NCI-H446 treated with DMSO at 0.1 percent for 48 hours (cell line): ENCODE data around the gene TAS2R10.
"Not testable (repeated sequence)": the region's sequence is repeated elsewhere in the genome, so short reads cannot be mapped to it uniquely, and the experiment has no call there.

Experiments
- DNase-seq: peaks from one replicate; lab custom pipeline; 2025; lab: John Stamatoyannopoulos, UW

TAS2R10 gene, protein sequence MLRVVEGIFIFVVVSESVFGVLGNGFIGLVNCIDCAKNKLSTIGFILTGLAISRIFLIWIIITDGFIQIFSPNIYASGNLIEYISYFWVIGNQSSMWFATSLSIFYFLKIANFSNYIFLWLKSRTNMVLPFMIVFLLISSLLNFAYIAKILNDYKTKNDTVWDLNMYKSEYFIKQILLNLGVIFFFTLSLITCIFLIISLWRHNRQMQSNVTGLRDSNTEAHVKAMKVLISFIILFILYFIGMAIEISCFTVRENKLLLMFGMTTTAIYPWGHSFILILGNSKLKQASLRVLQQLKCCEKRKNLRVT

DNA sequence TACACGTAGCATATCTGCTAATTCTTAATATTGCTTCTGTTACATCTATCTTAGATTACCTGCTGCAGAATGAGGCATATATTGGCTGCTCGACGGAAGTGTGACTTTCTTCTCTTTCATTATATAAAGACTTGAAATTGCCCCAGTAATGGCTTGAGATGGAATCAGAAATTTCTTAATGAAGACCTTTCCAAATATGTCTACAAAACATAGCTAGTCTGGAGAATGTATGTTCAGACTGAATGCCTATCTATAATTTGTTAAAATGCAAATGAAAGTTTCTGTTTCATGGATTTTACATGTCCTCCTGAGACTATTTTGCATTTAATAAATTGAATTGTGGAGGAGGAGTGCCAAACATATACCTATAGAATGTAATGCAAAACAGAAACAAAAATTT lies at the start of gene TAS2R10:
Gene TAS2R10 (minus strand): TSS at position 101 of the 400 bp plus-strand sequence. CDS start 89 bp downstream, at position 12.
- no peak for DNase-seq

DNA sequence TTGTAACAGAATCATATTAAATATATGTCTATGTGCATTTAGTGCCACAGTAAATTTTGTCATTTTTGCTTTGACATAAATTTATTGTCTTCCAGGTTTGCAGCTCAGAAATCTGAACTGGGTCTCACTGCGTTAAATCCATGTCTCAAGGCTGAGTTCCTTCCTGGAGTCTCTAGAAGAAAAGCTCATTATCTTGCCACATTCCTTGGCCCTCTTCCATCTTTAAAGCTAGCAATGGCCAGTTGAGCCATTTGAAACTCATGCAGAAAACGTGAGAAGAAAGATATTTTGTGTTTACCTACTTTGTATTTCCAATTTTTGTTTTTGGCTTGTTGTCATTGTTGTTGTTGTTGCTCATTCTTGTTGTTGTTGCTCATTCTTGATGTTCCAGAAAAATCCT lies 47.2 kb upstream of the TAS2R10 start:
- DNase-seq = no peak

DNA sequence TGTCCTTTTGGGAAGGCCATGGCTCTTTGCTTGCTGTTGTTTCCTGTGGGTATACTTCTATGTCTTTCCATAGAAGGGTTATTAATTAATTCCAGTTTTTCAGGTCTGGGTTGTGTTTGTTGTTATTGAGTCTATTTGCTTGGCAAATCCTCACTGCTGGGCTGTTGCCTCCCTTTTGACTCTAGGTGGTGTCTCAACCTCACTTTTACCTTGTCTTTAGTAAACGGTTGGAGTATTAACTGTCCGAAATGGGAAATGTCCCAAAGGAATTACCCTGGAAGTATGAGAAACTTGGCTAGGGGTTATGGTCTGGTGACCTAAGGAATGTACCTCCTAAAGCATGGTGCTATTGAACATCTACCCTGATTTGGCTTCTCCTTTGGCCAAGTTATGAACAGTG lies 41.2 kb upstream of the TAS2R10 start:
- no peak for DNase-seq

DNA sequence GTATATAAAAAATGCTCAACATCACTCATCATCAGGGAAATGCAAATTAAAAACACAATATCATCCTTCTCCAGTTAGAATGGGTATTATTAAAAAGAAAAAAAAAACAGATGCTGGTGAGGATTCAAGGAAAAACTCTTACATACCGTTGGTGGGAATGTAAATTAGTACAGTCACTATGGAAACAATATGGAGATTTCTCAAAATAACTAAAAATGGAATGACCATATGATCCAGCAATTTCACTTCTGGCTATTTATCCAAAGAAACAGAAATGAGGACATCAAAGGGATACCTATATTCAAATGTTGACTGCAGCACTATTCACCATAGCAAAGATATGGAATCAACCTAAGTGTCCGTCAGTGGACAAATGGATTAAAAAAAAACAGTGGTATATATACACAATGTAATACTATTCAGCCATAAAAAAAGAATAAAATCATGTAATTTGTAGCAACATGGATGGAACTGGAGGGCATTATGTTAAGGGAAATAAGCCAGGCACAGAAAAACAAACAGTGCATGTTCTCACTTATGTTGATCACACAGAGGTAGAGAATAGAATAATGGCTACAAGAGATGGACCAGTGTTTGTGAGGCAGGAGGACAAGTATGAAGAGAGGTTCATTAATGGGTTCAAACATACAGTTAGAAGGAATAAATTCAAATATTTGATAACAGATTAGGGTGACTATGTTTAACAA lies 37.5 kb upstream of the TAS2R10 start:
- no peak for DNase-seq

DNA sequence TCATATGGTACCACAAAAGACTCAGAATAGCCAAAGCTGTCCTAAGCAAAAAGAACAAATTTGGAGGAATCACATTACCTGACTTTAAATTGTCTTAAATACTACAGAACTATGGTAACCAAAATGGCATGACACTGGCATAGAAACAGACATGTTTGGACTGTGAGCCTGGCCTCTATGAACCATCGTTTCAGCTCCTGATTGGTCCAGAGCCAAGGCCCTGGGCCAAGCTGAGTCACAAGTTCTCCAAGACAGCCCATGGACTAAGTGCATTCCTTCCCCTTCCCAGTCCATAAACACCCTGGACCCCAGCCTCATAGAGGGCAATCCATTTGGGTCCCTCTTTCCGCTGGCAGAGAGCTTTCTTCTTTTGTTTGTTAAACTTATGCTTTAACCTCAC lies 35.2 kb upstream of the TAS2R10 start:
- DNase-seq = no peak

DNA sequence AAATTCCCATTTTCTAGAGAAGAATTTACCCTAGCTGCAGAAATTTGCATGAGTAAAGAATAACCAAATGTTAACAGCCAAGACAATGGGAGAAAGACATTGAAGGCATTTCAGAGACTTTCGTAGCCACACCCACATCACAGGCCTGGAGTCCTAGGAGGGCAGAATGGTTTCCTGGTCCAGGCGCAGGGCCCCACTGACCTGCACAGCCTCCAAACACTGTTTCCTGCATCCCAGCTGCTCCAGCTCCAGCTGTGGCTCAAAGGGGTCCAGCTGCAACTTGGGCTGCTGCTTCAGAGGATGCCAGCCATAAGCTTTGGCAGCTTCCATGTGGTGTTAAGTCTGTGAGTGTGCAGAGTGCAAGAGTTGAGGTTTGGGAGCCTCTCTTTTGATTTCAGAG lies 29.6 kb upstream of the TAS2R10 start:
- DNase-seq = no peak

DNA sequence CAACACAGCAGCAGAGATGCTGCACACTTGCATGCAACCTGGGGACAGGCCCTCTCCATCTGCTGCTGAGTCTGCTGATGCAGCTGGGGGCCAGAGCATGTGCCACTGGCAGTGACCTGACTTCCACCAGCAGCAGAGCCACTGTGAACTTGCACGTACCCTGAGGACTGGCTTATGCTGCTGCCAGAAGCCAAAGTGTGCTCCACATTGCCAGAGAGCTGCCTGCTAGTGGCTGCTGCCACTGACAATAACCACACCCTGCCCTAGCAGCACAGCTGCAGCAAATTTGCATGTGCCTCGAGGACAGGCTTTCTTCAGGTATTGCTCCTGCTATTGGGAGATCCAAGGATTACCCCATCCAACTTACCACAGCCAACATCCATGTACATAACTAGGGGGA lies 27.6 kb upstream of the TAS2R10 start:
- no peak for DNase-seq

DNA sequence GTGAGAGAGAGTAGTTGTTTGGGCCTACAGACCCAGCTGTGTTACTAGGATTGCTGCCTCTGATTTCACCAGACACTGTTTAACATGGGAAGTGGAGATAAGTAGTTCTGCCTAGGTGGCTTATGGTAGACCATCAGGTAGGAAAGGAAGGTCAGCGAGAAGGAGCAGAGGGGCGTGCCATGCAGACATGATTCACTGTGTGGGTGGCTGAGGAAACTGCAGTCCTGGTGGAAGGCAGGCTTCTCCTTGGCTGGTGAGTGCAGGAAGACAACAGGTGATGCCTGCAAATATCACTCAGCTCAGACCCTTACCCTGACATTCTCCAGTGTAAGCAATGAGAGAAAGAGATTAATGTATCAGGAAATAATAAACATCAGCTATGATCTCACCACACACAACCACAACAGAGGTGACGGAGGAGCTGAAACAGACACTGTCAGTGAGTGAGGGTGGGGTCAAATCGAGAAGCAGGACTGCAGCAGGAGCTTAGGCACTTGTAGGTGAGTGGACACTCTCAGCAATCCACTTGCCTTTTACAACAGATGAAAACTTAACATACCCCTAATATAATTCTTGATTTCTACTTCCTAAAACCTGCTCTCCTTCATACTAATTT lies 25.2 kb upstream of the TAS2R10 start:
- DNase-seq = no peak

DNA sequence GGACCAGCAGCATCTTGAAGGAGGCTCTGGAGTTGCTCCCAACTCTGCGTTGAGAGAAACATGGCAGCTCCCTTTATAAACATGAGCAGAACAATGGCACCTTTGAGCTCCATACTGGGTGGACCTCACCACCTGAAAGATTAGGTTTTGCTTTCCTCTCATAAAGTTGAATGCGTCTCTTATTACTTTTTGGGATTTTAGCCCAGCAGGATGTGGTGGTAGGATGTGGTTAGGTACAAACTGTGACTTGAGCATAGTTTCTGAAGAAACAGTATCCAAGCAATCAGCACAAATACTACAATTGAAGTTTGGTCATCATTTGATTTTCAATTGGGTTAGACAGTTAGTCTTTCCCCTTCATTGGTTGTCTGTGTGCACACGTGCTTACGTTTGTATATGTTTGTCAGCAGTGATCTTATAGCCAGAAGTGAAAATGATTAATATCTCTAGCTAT lies 23.3 kb upstream of the TAS2R10 start, which contains the start of gene PRR4:
Gene PRR4 (minus strand): TSS at position 51 of the 454 bp plus-strand sequence. CDS start 38 bp downstream, at position 13.
- DNase-seq = no peak

DNA sequence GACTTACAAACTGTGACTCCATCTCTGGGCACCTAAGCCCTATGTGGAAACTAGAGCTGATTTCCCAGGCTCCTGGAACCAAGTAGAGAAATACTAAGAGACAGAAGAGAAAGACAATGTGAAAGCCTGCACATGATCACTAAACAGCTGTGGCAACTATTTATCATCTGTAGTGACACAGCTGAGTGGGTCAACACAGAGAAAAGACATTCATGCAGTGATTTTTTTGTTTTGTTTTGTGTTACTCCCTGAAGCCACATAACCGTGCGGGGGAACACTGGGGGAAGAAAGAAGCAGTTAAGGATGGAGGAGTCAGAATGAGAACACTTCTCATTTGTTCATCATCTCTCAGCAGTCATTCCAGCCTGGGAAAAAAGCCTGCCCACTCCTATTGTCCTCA lies 21.6 kb upstream of the TAS2R10 start:
- DNase-seq = no peak

DNA sequence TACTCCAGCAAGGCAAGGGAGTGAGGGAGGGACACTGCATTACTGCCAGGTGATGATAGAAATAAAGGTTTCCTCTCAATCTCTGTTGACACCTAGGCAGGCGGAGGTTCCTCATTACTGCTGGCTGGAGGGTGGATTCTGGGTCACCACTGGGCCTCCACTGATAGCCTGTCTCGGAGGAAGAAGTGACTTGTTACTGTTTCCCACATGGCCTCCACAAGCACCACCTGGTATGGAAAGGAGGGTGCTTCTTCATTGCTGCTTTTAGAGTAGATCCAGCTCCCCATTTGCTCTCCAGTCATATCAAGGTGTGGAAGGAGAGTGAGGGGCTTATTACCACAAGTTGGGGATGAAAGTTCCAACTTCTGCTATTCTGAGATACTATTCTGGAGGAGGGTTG lies 16.7 kb upstream of the TAS2R10 start:
- DNase-seq = no peak

DNA sequence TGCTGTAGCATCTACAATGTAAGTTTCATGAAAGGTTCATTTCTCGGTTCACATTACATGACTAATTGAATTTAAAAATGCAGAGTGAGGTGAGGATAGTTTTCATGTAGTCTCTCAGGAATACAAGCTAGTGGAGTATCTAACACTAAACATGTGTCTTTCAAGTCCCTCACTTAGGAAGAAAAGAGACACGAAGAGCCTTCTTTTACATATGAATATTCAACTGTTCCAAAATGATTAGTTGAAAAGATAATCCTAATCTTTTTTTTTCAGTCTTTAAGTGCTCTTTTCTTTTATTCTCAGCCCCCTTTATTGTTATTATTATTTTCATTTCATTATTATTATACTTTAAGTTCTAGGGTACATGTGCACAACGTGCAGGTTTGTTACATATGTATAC lies 12.3 kb upstream of the TAS2R10 start:
- DNase-seq = no peak

DNA sequence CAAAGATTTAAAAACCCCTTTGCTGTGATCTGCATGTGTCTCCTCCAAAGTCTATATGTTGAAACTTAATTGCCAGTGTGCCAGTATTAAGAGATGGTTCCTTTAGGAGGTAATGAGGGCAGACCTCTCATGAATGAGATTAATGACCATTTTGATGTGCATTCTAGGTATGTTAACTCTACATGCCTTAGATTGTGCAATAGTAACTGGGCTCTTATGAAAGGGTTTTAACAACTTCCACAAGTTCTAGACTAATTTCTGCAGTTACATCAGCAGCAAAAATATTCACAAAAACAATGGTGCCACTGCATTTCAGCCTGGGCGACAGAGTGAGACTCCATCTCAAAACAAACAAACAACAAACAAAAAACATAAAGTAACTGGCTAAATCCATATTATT lies 3.8 kb upstream of the TAS2R10 start:
- no peak for DNase-seq

DNA sequence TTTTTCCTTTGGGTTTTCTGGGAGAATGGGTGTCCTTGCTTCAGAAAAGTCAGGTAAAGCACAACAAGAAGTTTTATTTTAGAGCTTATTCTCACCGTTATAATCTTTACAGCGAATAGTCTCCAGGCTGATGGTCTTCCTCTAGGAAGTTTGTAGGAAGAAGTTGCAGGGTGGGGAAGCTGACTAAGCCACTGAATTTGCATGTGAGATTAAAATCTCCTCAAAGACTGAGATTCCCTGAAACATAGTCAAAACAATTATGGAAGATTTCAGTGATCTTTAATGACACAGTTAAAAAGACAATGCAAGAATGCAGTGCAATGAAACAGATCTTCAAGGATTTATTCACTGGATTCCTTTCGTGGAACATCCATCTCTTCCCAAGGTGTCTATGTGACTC lies 1.2 kb downstream of the TAS2R10 start:
- no peak for DNase-seq

DNA sequence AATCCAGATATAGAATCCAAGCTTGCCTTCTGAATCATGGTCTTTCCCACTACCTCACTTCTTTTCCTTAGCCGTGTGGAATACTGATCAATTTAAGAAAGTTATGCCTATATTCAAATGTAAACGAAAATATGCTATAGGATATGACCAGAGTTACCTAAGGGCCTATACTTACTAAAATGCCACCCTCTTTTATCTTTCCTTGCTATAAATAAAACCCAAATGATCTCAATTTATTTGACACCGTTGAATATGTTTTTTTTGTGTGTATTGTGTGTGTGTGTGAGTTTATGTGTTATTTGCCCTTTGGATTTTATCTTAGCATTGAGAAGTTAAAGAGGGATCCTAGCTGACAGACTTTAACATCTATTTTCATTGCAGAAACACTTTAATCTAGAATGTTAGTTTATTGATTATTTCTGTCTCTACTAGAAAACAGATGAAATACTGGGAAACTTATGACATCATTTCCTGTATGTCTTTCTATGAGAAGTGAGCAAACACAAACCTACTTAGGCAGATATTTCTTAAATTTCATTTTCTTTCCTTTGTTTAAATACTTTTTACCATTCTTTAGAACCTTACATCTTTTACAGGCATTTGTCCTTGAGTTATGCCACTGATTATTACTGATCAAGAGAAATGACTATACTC lies 14.1 kb downstream of the TAS2R10 start:
- DNase-seq = no peak

DNA sequence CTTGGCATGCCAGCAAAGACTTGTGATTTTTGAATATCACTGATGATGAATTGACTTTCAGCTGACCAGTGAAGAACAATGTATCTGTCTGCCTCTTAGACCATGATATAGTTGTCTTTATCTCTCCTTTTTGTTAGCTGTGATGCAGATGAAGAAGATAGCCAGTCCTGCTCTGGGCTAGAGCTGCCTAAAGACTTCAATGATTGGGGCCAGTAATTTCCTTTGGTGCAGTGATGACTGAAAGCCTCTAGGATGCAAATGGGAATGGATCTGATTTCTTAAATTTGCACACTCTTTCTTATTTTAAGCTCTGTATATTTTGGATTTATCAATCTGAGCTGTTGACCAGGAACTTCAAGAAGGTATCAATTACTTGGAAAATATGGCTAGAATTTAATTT lies 16.1 kb downstream of the TAS2R10 start, which contains the start of gene TAS2R9:
Gene TAS2R9 (minus strand): TSS at position 101 of the 400 bp plus-strand sequence. CDS start 93 bp downstream, at position 8.
- DNase-seq = no peak

DNA sequence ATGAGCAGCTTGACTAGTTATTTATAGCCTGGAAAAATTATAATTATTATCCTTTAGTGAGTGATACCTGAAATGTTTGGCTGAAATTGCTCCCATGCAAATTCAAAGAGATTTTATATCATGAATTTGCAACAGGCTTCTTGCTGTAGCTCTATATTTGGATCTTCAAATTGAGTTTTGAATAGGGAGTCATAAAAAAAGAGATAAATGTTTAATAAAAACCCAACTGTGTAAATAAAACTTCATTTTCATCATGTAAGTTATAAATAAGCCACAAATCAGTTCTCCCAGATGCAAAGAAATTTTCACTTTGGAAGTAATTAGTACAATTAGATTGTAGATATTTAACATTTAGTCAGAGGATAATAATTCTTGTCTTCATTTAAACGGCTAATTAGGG lies 19.0 kb downstream of the TAS2R10 start, which contains the start of gene TAS2R8:
Gene TAS2R8 (minus strand): TSS at position 101 of the 400 bp plus-strand sequence. CDS start 306 bp downstream, outside the sequence.
- no peak for DNase-seq

DNA sequence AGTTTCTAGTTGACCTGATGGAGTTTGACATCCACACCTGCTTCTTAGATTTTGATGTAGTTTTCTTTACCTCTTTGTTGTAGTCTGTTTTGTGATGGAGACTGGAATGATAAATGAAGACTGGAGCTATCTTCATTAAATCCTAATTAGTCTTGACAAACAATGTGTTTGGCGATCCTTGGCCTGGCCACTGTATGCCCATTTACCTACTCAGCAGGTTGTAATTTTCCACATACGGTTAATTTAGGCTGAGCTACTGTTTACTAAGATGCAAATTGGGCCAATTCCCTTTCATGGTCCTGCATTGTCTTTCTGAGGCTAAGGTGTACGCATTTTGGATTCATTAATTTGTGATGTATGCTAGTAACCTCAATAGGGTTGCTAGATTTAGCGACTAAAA lies 23.6 kb downstream of the TAS2R10 start, which contains the start of gene TAS2R7:
Gene TAS2R7 (minus strand): TSS at position 41 of the 400 bp plus-strand sequence. CDS start 57 bp downstream, outside the sequence.
- no peak for DNase-seq

DNA sequence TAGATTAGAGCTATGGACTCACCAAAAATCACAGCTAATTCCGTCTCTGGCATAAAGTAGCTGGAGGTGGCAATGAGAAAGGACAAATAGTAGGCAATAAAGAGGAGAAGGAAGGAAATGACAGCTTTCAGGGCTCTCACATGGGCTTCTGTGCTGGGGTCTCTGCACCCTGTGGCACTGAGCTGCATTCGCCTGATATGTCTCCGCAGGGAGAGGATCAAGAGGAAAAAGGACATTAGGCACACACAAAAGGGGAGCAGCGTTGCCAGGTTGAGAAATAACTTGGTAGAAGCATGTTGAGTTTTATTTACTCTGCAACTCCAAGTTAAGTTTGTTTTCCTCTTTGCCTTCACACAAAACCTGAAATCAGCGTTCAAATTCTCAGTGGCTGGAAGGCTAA lies 24.4 kb downstream of the TAS2R10 start:
- DNase-seq = no peak

DNA sequence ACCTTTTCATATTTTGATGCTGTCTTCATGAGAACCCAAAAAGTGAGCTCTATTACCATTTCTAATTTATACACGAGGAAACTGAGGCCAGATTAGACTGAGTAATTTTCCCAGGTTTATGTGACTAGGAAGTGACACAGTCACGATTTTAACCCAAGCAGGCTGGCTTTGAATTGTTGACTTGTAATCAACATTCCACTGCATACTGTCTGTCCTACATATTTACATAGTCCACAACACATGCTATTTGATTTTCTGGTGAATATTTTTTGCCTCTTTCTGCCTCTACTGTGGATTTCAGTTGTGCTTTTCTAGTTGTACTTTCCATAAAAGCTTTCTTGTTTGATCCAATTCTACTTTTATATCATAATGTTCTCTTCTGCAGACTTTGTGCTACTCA lies 31.9 kb downstream of the TAS2R10 start:
- no peak for DNase-seq

DNA sequence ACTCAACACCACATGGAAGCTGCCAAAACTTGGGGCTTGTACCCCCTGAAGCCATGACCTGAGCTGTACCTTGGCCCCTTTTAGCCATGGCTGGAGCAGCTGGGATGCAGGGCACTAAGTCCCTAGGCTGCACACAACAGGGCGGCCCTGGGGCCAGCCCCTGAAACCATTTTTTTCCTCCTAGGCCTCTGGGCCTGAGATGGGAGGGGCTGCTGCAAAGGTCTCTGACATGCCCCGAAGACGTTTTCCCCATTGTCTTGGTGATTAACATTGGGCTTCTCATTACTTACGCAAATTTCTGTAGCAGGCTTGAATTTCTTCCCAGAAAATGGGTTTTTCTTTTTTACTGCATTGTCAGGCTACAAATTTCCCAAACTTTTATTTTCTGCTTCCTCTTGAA lies 34.4 kb downstream of the TAS2R10 start:
- DNase-seq = not testable (repeated sequence)

DNA sequence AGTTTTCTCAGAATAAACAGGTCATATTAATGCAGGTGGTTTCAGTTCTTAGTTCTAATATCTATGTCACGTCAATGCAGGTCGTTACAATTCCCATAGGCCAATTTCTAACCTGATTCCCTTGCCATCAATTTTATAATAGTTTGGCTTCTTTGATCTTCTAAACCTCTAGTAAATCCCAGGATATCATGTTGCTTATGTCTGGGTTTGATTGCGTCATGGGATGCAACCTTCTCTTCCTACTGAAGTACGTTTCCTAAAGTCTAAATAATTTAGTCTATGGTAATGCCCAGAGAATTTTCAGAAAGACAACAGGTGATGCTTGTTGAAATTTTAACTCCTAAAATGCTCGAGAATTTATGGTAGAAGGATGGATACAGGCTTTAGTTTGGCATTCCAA lies 42.9 kb downstream of the TAS2R10 start:
- DNase-seq = no peak
